OCI-LY3 (cell line): Measurements from ENCODE around the gene RBM28.

Source experiments
- H2AFZ ChIP-seq: fragments of 200-600, 300-600 bp; shearing (Covaris generic); 2 replicates; pipeline ENCODE4 v1.6.0; 2014; ENCODE audit warnings: antibody characterized with exemption, low read depth, low read length
- H3K27ac ChIP-seq: fragments of 200-600, 300-600 bp; sonication (generic); 2 replicates; pipeline ENCODE4 v1.5.1; 2014; ENCODE audit warnings: mild to moderate bottlenecking, low read length, moderate library complexity, mixed read lengths
- H3K27me3 ChIP-seq: fragments of 200-600, 300-600 bp; sonication (generic); 2 replicates; pipeline ENCODE4 v1.6.1; 2014; ENCODE audit warnings: low read depth, low read length, mixed read lengths
- H3K36me3 ChIP-seq: fragments of 200-600, 300-600 bp; sonication (generic); replicated peaks from 2 replicates; pipeline ENCODE3; 2014; ENCODE audit warnings: low read depth, low read length, mixed read lengths
- H3K4me1 ChIP-seq: fragments of 300-600, 200-600 bp; sonication (generic); 2 replicates; pipeline ENCODE4 v1.6.1; 2014; ENCODE audit warnings: low read length, mixed read lengths
- H3K4me2 ChIP-seq: fragments of 200-600, 300-600 bp; sonication (generic); 2 replicates; pipeline ENCODE4 v1.6.1; 2014; ENCODE audit warnings: low read length, mixed read lengths
- H3K4me3 ChIP-seq: fragments of 300-600, 200-600 bp; sonication (generic); 2 replicates; pipeline ENCODE4 v1.5.1; 2014; ENCODE audit warnings: antibody characterized with exemption, mild to moderate bottlenecking, low read length, moderate library complexity
- H3K79me2 ChIP-seq: fragments of 300-600, 200-600 bp; shearing (Covaris generic); 2 replicates; pipeline ENCODE4 v1.6.1; 2014; ENCODE audit warnings: mild to moderate bottlenecking, low read length, mixed read lengths
- H3K9ac ChIP-seq: fragments of 300-600, 200-600 bp; shearing (Covaris generic); 2 replicates; pipeline ENCODE4 v1.6.0; 2014; ENCODE audit warnings: mild to moderate bottlenecking, low read length, moderate library complexity
- H3K9me3 ChIP-seq: fragments of 200-600, 300-600 bp; shearing (Covaris generic); 2 replicates; pipeline ENCODE4 v1.6.1; 2014; ENCODE audit warnings: low read length, mixed read lengths; ENCODE audit not compliant: insufficient read depth
- H4K20me1 ChIP-seq: fragments of 200-600, 300-600 bp; sonication (generic); 2 replicates; pipeline ENCODE4 v1.6.1; 2016; ENCODE audit warnings: low read length, mixed read lengths; ENCODE audit not compliant: insufficient read depth
- CTCF ChIP-seq: fragments of 200-600, 300-600 bp; sonication (generic); IDR thresholded peaks from 2 replicates; pipeline ENCODE4 v1.5.1; 2014; ENCODE audit warnings: antibody characterized with exemption, low read length, low read depth
- EZH2phosphoT487 ChIP-seq: fragments of 200-600 bp; shearing (Covaris generic); IDR thresholded peaks from 2 replicates; pipeline ENCODE4 v1.6.1; 2018; ENCODE audit warnings: antibody characterized with exemption, mixed run types, low read depth

Gene RBM28

GRCh38 chr7:128343554-128344430, at the start of gene RBM28:
Gene RBM28 (minus strand): TSS chr7:128343908. CDS start chr7:128343793, 115 bp downstream.
- Histone ChIP-seq H3K36me3 (peaks cover 9% of the 10 kb centered on the region), H3K9ac (peak within 1 kb of the TSS; percentile 81), H3K4me1 (peaks cover 12% of the 10 kb centered on the region), H3K4me3 (peak within 1 kb of the TSS; percentile 89), H4K20me1 (peaks cover 10% of the 10 kb centered on the region; the same call in 1 of the 2 replicates), H3K79me2 (peaks cover 44% of the 10 kb centered on the region), H3K4me2 (peak within 1 kb of the TSS; percentile 96), H3K9me3 (no peaks in the 10 kb centered on the region), H3K27ac (peak within 1 kb of the TSS; percentile 73), H3K27me3 (0 out of 2 replicates have a peak, but pooled peaks cover 4% of the 10 kb centered on the region), H2AFZ (peak within 1 kb of the TSS; percentile 99)
- TF ChIP-seq CTCF (no peak), EZH2phosphoT487 (no peak)

- Histone ChIP-seq H3K4me3 (no peak overlapping the region), H3K4me2 (no peak overlapping the region), H3K9me3 (no peaks in the 10 kb centered on the region), H4K20me1 (no peaks in the 10 kb centered on the region), H3K27ac (no peak overlapping the region), H2AFZ (no peak overlapping the region), H3K36me3 (peaks cover 22% of the 10 kb centered on the region), H3K79me2 (no peaks in the 10 kb centered on the region), H3K27me3 (no peaks in the 10 kb centered on the region), H3K9ac (no peak overlapping the region), H3K4me1 (no peaks in the 10 kb centered on the region; the same call in 1 of the 2 replicates)
- TF ChIP-seq EZH2phosphoT487 (no peak), CTCF (no peak)
These were observed 49.0 kb upstream of the RBM28 start for GRCh38 chr7:128392446-128393327.

- TF ChIP-seq EZH2phosphoT487 (no peak), CTCF (no peak)
- no peaks in the 10 kb centered on the region for H3K27me3 ChIP-seq
- no peak overlapping the region for H2AFZ ChIP-seq
- H3K4me1 ChIP-seq, result no peaks in the 10 kb centered on the region; the same call in 1 of the 2 replicates
- no peak overlapping the region for H3K4me3 ChIP-seq
- no peak overlapping the region for H3K4me2 ChIP-seq
- H4K20me1 ChIP-seq, result no peaks in the 10 kb centered on the region
- H3K36me3 ChIP-seq, result peaks cover 15% of the 10 kb centered on the region
- H3K79me2 ChIP-seq, result no peaks in the 10 kb centered on the region
- no peak overlapping the region for H3K9ac ChIP-seq
- no peak overlapping the region for H3K27ac ChIP-seq
- H3K9me3 ChIP-seq, result no peaks in the 10 kb centered on the region
These were observed 48.1 kb upstream of the RBM28 start for GRCh38 chr7:128391805-128392204.
